ENCODE data around the gene ZCCHC10. TPM values are rescaled to one million over a fixed set of nuclear protein-coding genes. Genes with fewer than 3 reads are reported as not detected.
"Not testable (repeated sequence)": the region's sequence is repeated elsewhere in the genome, so short reads cannot be mapped to it uniquely, and the experiment has no call there.

The ZCCHC10 gene
- total RNA-seq, 1 donor, result 25.2 TPM

- Histone ChIP-seq H3K4me3 (ENCODE audit: low read length) (peak overlapping the region; percentile 73), H3K4me1 (ENCODE audit: insufficient read depth, low read length) (peaks cover 35% of the 10 kb centered on the region), H3K27me3 (ENCODE audit: insufficient read depth, low read length) (no peaks in the 10 kb centered on the region), H3K9me3 (ENCODE audit: low read depth, low read length) (no peaks in the 10 kb centered on the region)
Measured at GRCh38 chr5:133051061-133051541, 24.8 kb upstream of the ZCCHC10 start.

GRCh38 chr5:133050521-133050920 is 24.2 kb upstream of the ZCCHC10 start:
- H3K4me3 ChIP-seq (ENCODE audit: low read length), result peak overlapping the region; percentile 73
- H3K4me1 ChIP-seq (ENCODE audit: insufficient read depth, low read length), result peaks cover 30% of the 10 kb centered on the region
- no peaks in the 10 kb centered on the region for H3K27me3 ChIP-seq (ENCODE audit: insufficient read depth, low read length)
- no peaks in the 10 kb centered on the region for H3K9me3 ChIP-seq (ENCODE audit: low read depth, low read length)

- no peaks in the 10 kb centered on the region for H3K27me3 ChIP-seq (ENCODE audit: insufficient read depth, low read length)
- H3K4me3 ChIP-seq (ENCODE audit: low read length), result no peak overlapping the region
- no peaks in the 10 kb centered on the region for H3K9me3 ChIP-seq (ENCODE audit: low read depth, low read length)
- peaks cover 30% of the 10 kb centered on the region for H3K4me1 ChIP-seq (ENCODE audit: insufficient read depth, low read length)
Measured at GRCh38 chr5:133049726-133050048, 23.3 kb upstream of the ZCCHC10 start.

- no peak overlapping the region for H3K4me3 ChIP-seq (ENCODE audit: low read length)
- peaks cover 28% of the 10 kb centered on the region for H3K4me1 ChIP-seq (ENCODE audit: insufficient read depth, low read length)
- H3K9me3 ChIP-seq (ENCODE audit: low read depth, low read length), result no peaks in the 10 kb centered on the region
- H3K27me3 ChIP-seq (ENCODE audit: insufficient read depth, low read length), result no peaks in the 10 kb centered on the region
Measured at GRCh38 chr5:133048993-133049725, 22.8 kb upstream of the ZCCHC10 start.

GRCh38 chr5:133047404-133047803 is 21.1 kb upstream of the ZCCHC10 start:
- no peaks in the 10 kb centered on the region for H3K27me3 ChIP-seq (ENCODE audit: insufficient read depth, low read length)
- no peak overlapping the region for H3K4me3 ChIP-seq (ENCODE audit: low read length)
- H3K9me3 ChIP-seq (ENCODE audit: low read depth, low read length), result no peaks in the 10 kb centered on the region
- peaks cover 10% of the 10 kb centered on the region for H3K4me1 ChIP-seq (ENCODE audit: insufficient read depth, low read length)

GRCh38 chr5:133046560-133046959 is 20.2 kb upstream of the ZCCHC10 start:
- H3K9me3 ChIP-seq (ENCODE audit: low read depth, low read length); H3K27me3 ChIP-seq (ENCODE audit: insufficient read depth, low read length); H3K4me3 ChIP-seq (ENCODE audit: low read length); H3K4me1 ChIP-seq (ENCODE audit: insufficient read depth, low read length): not testable (repeated sequence)

- Histone ChIP-seq H3K4me3 (ENCODE audit: low read length) (no peak overlapping the region), H3K27me3 (ENCODE audit: insufficient read depth, low read length) (no peaks in the 10 kb centered on the region), H3K4me1 (ENCODE audit: insufficient read depth, low read length) (no peaks in the 10 kb centered on the region), H3K9me3 (ENCODE audit: low read depth, low read length) (no peaks in the 10 kb centered on the region)
Measured at GRCh38 chr5:133041910-133042309, 15.6 kb upstream of the ZCCHC10 start.

GRCh38 chr5:133041157-133041784 is 14.9 kb upstream of the ZCCHC10 start:
- H3K9me3 ChIP-seq (ENCODE audit: low read depth, low read length), result no peaks in the 10 kb centered on the region
- no peaks in the 10 kb centered on the region for H3K27me3 ChIP-seq (ENCODE audit: insufficient read depth, low read length)
- no peak overlapping the region for H3K4me3 ChIP-seq (ENCODE audit: low read length)
- H3K4me1 ChIP-seq (ENCODE audit: insufficient read depth, low read length), result no peaks in the 10 kb centered on the region

GRCh38 chr5:133036677-133037076 is 10.3 kb upstream of the ZCCHC10 start:
- not testable (repeated sequence) for H3K9me3 ChIP-seq (ENCODE audit: low read depth, low read length); H3K27me3 ChIP-seq (ENCODE audit: insufficient read depth, low read length); H3K4me3 ChIP-seq (ENCODE audit: low read length)
- peaks cover 24% of the 10 kb centered on the region for H3K4me1 ChIP-seq (ENCODE audit: insufficient read depth, low read length)

GRCh38 chr5:133035224-133035623 is 8.9 kb upstream of the ZCCHC10 start:
- Histone ChIP-seq H3K27me3 (ENCODE audit: insufficient read depth, low read length) (no peaks in the 10 kb centered on the region), H3K4me1 (ENCODE audit: insufficient read depth, low read length) (peaks cover 24% of the 10 kb centered on the region), H3K4me3 (ENCODE audit: low read length) (no peak overlapping the region), H3K9me3 (ENCODE audit: low read depth, low read length) (no peaks in the 10 kb centered on the region)

- H3K4me3 ChIP-seq (ENCODE audit: low read length), result no peak overlapping the region
- H3K9me3 ChIP-seq (ENCODE audit: low read depth, low read length), result no peaks in the 10 kb centered on the region
- H3K27me3 ChIP-seq (ENCODE audit: insufficient read depth, low read length), result no peaks in the 10 kb centered on the region
- peaks cover 24% of the 10 kb centered on the region for H3K4me1 ChIP-seq (ENCODE audit: insufficient read depth, low read length)
Measured at GRCh38 chr5:133034064-133034463, 7.7 kb upstream of the ZCCHC10 start.

GRCh38 chr5:133032852-133033742 is 6.7 kb upstream of the ZCCHC10 start:
- H3K4me1 ChIP-seq (ENCODE audit: insufficient read depth, low read length), result peaks cover 24% of the 10 kb centered on the region
- H3K4me3 ChIP-seq (ENCODE audit: low read length), result no peak overlapping the region
- no peaks in the 10 kb centered on the region for H3K9me3 ChIP-seq (ENCODE audit: low read depth, low read length)
- H3K27me3 ChIP-seq (ENCODE audit: insufficient read depth, low read length), result no peaks in the 10 kb centered on the region

GRCh38 chr5:133030343-133031005 is 4.1 kb upstream of the ZCCHC10 start:
- H3K27me3 ChIP-seq (ENCODE audit: insufficient read depth, low read length), result no peaks in the 10 kb centered on the region
- H3K4me3 ChIP-seq (ENCODE audit: low read length), result no peak overlapping the region
- H3K4me1 ChIP-seq (ENCODE audit: insufficient read depth, low read length), result peaks cover 28% of the 10 kb centered on the region
- H3K9me3 ChIP-seq (ENCODE audit: low read depth, low read length), result no peaks in the 10 kb centered on the region

GRCh38 chr5:133029416-133029815 is 3.1 kb upstream of the ZCCHC10 start:
- Histone ChIP-seq H3K4me3 (ENCODE audit: low read length) (no peak overlapping the region), H3K9me3 (ENCODE audit: low read depth, low read length) (no peaks in the 10 kb centered on the region), H3K4me1 (ENCODE audit: insufficient read depth, low read length) (peaks cover 34% of the 10 kb centered on the region), H3K27me3 (ENCODE audit: insufficient read depth, low read length) (no peaks in the 10 kb centered on the region)

Measured in mononuclear cell (primary cell).